Activated CD8-positive, alpha-beta memory T cell treated with anti-CD3 and anti-CD28 coated beads, Interleukin-2, amount 50 U/mL, for 24 hours (primary cell): ENCODE measurements around the gene MSRB1.

ENCODE experiments used
- DNase-seq: peaks from one replicate; pipeline ENCODE4 v3.0.0-alpha.2; 2020; ENCODE audit errors: extremely low read depth

The MSRB1 gene

DNA sequence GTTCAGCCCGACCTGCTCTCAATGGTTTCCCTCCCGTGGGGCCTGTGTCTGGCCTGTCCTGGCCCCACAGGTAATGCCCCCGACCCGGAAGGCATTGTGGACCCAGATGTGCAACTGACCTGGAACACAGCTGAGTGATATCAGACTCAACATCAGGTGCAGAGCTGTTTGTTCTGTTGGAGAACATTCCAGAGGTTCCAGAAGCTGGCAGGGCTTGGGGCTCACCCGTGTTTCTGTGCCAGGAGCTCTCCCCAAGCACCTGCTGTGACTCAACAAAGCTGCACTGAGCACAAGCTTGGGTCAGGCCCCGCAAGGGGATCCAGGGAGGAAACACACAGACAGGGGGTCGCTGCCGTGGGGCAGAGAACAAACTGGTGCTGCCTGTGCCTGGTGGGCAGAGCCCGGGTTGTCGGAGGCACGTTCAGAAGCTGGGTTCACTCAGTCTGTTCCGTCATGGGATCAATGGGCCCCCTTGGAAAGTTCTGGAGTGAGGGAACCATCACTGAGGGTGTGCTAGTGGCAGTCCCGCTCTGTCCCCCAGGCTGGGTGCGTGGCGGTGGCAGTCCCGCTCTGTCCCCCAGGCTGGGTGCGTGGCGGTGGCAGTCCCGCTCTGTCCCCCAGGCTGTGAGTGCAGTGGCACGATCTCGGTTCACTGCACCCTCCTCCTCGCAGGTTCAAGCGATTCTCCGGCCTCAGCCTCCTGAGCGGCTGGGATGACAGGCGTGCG is 46.9 kb downstream of the MSRB1 start:
- DNase-seq = no peak

GRCh38 chr16:1895068-1895467 is 47.9 kb downstream of the MSRB1 start:
- DNase-seq = no peak

DNA sequence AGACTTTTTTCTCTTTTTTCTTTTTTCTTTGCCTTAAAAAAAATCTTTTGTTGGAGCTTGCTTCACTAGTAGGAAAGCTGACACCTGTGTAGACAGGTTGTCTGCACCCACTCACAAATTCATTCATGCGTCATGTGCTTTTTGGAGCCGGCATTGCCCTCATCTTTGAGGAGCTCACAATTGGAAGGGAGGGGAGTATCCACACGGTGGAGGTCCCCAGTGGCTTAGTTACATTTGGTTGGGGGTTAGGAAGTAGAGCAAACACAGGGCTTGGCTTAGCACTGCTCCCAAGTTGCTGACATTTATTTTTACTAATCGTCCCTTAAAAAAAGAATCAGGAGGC is 52.3 kb downstream of the MSRB1 start:
- DNase-seq = no peak

GRCh38 chr16:1890024-1890707 is 52.8 kb downstream of the MSRB1 start:
- no peak for DNase-seq
